PC-9 (cell line): ENCODE data around the gene IMP3. TPM values are rescaled to one million over a fixed set of nuclear protein-coding genes. Genes with fewer than 3 reads are reported as not detected.

ENCODE experiments used
- BruUV-seq: library from RNA; stranded (reverse); fragments of 400-500 nt; replicated peaks from 2 replicates; lab custom pipeline; 2021; lab: Mats Ljungman, UMichigan
- CTCF ChIA-PET: fragments of 300-600 bp; sonication (Branson Sonifier 250); formaldehyde crosslinking; loops from one replicate; lab custom pipeline; 2022; ENCODE audit warnings: antibody characterized with exemption; lab: Charles Lee
- POLR2A ChIA-PET: fragments of 300-600 bp; sonication (Branson Sonifier 250); formaldehyde crosslinking; loops from one replicate; lab custom pipeline; 2022; ENCODE audit warnings: antibody characterized with exemption; ENCODE audit not compliant: unreplicated experiment; lab: Charles Lee
- DNase-seq, 2 experiments: peaks; one replicate each; pipeline versions ENCODE4 v3.0.0 to v3.0.0-alpha.2; 2015 to 2022; ENCODE audit warnings: mixed read lengths in 1 of 2
- H2AFZ ChIP-seq: fragments of 200-600 bp; sonication (generic); 2 replicates; pipeline ENCODE4 v1.8.1; 2017; ENCODE audit warnings: antibody characterized with exemption
- H3F3A ChIP-seq: fragments of 200-600 bp; sonication (generic); 2 replicates; pipeline ENCODE4 v1.8.1; 2017; ENCODE audit warnings: antibody characterized with exemption, mild to moderate bottlenecking, low read depth; ENCODE audit not compliant: insufficient read depth
- H3K27ac ChIP-seq: fragments of 200-600 bp; sonication (generic); 2 replicates; pipeline ENCODE4 v1.6.1; 2016; ENCODE audit warnings: mixed run types
- H3K27me3 ChIP-seq: fragments of 200-600 bp; sonication (generic); 2 replicates; pipeline ENCODE4 v1.6.1; 2016; ENCODE audit warnings: low read depth, mixed run types; ENCODE audit not compliant: insufficient read depth
- H3K36me3 ChIP-seq: fragments of 200-600 bp; sonication (generic); 2 replicates; pipeline ENCODE4 v1.6.1; 2016; ENCODE audit warnings: low read depth, mixed run types
- H3K4me1 ChIP-seq: fragments of 200-600 bp; sonication (generic); replicated peaks from 2 replicates; pipeline ENCODE4 v1.6.1; 2016; ENCODE audit warnings: mixed run types; ENCODE audit not compliant: insufficient read depth
- H3K4me2 ChIP-seq: fragments of 200-600 bp; sonication (generic); 2 replicates; pipeline ENCODE4 v1.6.1; 2017; ENCODE audit warnings: mixed run types
- H3K4me3 ChIP-seq: fragments of 200-600 bp; sonication (generic); 2 replicates; pipeline ENCODE4 v1.6.1; 2016; ENCODE audit warnings: mixed run types
- H3K79me2 ChIP-seq: fragments of 200-600 bp; sonication (generic); 2 replicates; pipeline ENCODE4 v1.6.1; 2017; ENCODE audit warnings: low read depth, mixed run types
- H3K9me2 ChIP-seq: fragments of 200-600 bp; sonication (generic); 2 replicates; pipeline ENCODE4 v1.8.1; 2017; ENCODE audit warnings: mild to moderate bottlenecking; ENCODE audit not compliant: insufficient read depth
- H3K9me3 ChIP-seq: fragments of 200-600 bp; sonication (generic); 2 replicates; pipeline ENCODE4 v1.8.1; 2016; ENCODE audit warnings: low read depth; ENCODE audit not compliant: insufficient read depth
- H4K20me1 ChIP-seq: fragments of 200-600 bp; sonication (generic); 2 replicates; pipeline ENCODE4 v1.8.1; 2017; ENCODE audit not compliant: insufficient read depth
- CTCF ChIP-seq: fragments of 200-600 bp; sonication (generic); conservative IDR thresholded peaks from 2 replicates; pipeline ENCODE4 v1.6.1; 2017; ENCODE audit warnings: mixed run types, antibody characterized with exemption, mild to moderate bottlenecking, moderate library complexity
- EZH2 ChIP-seq: fragments of 200-600 bp; sonication (generic); IDR thresholded peaks from 2 replicates; pipeline ENCODE4 v1.8.0; 2017; ENCODE audit warnings: antibody characterized with exemption, low read depth
- intact Hi-C: fragments of 100-400 bp; cut with micrococcal nuclease; formaldehyde crosslinking; loops from one replicate; pipeline ENCODE4 v1.10.0; 2022; ENCODE audit not compliant: unreplicated experiment
- total RNA-seq: library from RNA; stranded (reverse); gene quantifications from 2 replicates; pipeline ENCODE4 v1.2.3, GENCODE V29; 2021

Gene IMP3
- total RNA-seq, 1 experiment from 2014 or later = 53.0 TPM

GRCh38 chr15:75656331-75656730 is 16.3 kb upstream of the IMP3 start:
- no peak for DNase-seq
- Histone ChIP-seq H4K20me1 (peaks cover 23% of the 10 kb centered on the region), H3F3A (peaks cover 23% of the 10 kb centered on the region), H3K27ac (no peak overlapping the region), H3K4me3 (no peak overlapping the region), H3K4me2 (no peak overlapping the region), H2AFZ (no peak overlapping the region), H3K27me3 (no peaks in the 10 kb centered on the region), H3K9me3 (no peaks in the 10 kb centered on the region), H3K4me1 (peaks cover 44% of the 10 kb centered on the region), H3K9me2 (no peaks in the 10 kb centered on the region), H3K79me2 (peaks cover 49% of the 10 kb centered on the region), H3K36me3 (0 out of 2 replicates have a peak, but pooled peaks cover 7% of the 10 kb centered on the region)
- intact Hi-C loops = no loop called here
- ChIA-PET CTCF (no interaction called here), POLR2A (no interaction called here)
- no TSS peak for BruUV-seq
- TF ChIP-seq CTCF (no peak), EZH2 (no peak)

GRCh38 chr15:75655931-75656330 is 15.9 kb upstream of the IMP3 start:
- H4K20me1 ChIP-seq = peaks cover 27% of the 10 kb centered on the region
- H3F3A ChIP-seq = peaks cover 26% of the 10 kb centered on the region
- no TSS peak for BruUV-seq
- H3K4me2 ChIP-seq = no peak overlapping the region
- ChIA-PET POLR2A (no interaction called here), CTCF (no interaction called here)
- H3K36me3 ChIP-seq = 0 out of 2 replicates have a peak, but pooled peaks cover 7% of the 10 kb centered on the region
- peaks cover 53% of the 10 kb centered on the region for H3K79me2 ChIP-seq
- H3K4me1 ChIP-seq = peaks cover 46% of the 10 kb centered on the region
- no peak for TF ChIP-seq EZH2
- TF ChIP-seq CTCF = no peak
- H3K9me3 ChIP-seq = no peaks in the 10 kb centered on the region
- no peak for DNase-seq
- no peak overlapping the region for H3K4me3 ChIP-seq
- no peak overlapping the region for H2AFZ ChIP-seq
- no peak overlapping the region for H3K27ac ChIP-seq
- H3K27me3 ChIP-seq = no peaks in the 10 kb centered on the region
- intact Hi-C loops = no loop called here
- H3K9me2 ChIP-seq = no peaks in the 10 kb centered on the region

GRCh38 chr15:75654201-75654907 is 14.3 kb upstream of the IMP3 start:
- peaks cover 13% of the 10 kb centered on the region for H3F3A ChIP-seq
- H3K79me2 ChIP-seq = peaks cover 69% of the 10 kb centered on the region
- no peaks in the 10 kb centered on the region for H3K27me3 ChIP-seq
- BruUV-seq = no TSS peak
- H3K27ac ChIP-seq = no peak overlapping the region
- intact Hi-C loops = no loop called here
- TF ChIP-seq CTCF (no peak), EZH2 (no peak)
- H3K4me3 ChIP-seq = no peak overlapping the region
- no peak for DNase-seq
- H3K9me2 ChIP-seq = no peaks in the 10 kb centered on the region
- POLR2A ChIA-PET = no interaction called here
- H2AFZ ChIP-seq = no peak overlapping the region
- H3K36me3 ChIP-seq = 0 out of 2 replicates have a peak, but pooled peaks cover 7% of the 10 kb centered on the region
- 0 out of 2 replicates have a peak overlapping the region, but pooled peaks have one; percentile 13 for H3K4me2 ChIP-seq
- peaks cover 30% of the 10 kb centered on the region for H4K20me1 ChIP-seq
- H3K4me1 ChIP-seq = peaks cover 53% of the 10 kb centered on the region
- no peaks in the 10 kb centered on the region for H3K9me3 ChIP-seq
- CTCF ChIA-PET = interaction anchor here (0.6 kb wide), 1 partner anchor 18 kb away, joined by 8 read pairs; no protein-coding TSS in a partner anchor
